Neural cell (in vitro differentiated cells): ENCODE data around the gene FSTL5.

Source experiments
- EP300 ChIP-seq: fragments of 450-650 bp; conservative IDR thresholded peaks from 2 replicates; pipeline ENCODE4 v1.6.1; 2014; ENCODE audit warnings: antibody characterized with exemption, mild to moderate bottlenecking, moderate library complexity; ENCODE audit not compliant: poor library complexity, severe bottlenecking
- EZH2 ChIP-seq: fragments of 200-600, 300-800 bp; shearing (Covaris generic), sonication (generic); IDR thresholded peaks from 2 replicates; pipeline ENCODE4 v1.6.1; 2014; ENCODE audit warnings: antibody characterized with exemption, low read length, borderline replicate concordance, mild to moderate bottlenecking; ENCODE audit not compliant: insufficient read depth, poor library complexity, severe bottlenecking
- POLR2AphosphoS5 ChIP-seq: IDR thresholded peaks from 2 replicates; pipeline ENCODE4 v1.6.1; 2012
- RAD21 ChIP-seq: fragments of 450-650 bp; conservative IDR thresholded peaks from 2 replicates; pipeline ENCODE4 v1.6.1; 2014; ENCODE audit warnings: antibody characterized with exemption, mild to moderate bottlenecking, moderate library complexity
- SMC3 ChIP-seq: fragments of 450-650 bp; conservative IDR thresholded peaks from 2 replicates; pipeline ENCODE4 v1.6.1; 2014; ENCODE audit warnings: antibody characterized with exemption, mild to moderate bottlenecking, moderate library complexity; ENCODE audit not compliant: poor library complexity
- TAF1 ChIP-seq: IDR thresholded peaks from 2 replicates; pipeline ENCODE4 v1.6.1; 2012; ENCODE audit warnings: low read depth
- TF ChIP-seq, protein P1 (sequence below): fragments of 450-650 bp; IDR thresholded peaks from 2 replicates; pipeline ENCODE4 v1.5.1; 2014; ENCODE audit warnings: antibody characterized with exemption, mild to moderate bottlenecking, moderate library complexity; ENCODE audit not compliant: poor library complexity, severe bottlenecking

GRCh38 chr4:161803171-161803570, 360.6 kb downstream of the FSTL5 start:
- TF ChIP-seq, protein P1, sequence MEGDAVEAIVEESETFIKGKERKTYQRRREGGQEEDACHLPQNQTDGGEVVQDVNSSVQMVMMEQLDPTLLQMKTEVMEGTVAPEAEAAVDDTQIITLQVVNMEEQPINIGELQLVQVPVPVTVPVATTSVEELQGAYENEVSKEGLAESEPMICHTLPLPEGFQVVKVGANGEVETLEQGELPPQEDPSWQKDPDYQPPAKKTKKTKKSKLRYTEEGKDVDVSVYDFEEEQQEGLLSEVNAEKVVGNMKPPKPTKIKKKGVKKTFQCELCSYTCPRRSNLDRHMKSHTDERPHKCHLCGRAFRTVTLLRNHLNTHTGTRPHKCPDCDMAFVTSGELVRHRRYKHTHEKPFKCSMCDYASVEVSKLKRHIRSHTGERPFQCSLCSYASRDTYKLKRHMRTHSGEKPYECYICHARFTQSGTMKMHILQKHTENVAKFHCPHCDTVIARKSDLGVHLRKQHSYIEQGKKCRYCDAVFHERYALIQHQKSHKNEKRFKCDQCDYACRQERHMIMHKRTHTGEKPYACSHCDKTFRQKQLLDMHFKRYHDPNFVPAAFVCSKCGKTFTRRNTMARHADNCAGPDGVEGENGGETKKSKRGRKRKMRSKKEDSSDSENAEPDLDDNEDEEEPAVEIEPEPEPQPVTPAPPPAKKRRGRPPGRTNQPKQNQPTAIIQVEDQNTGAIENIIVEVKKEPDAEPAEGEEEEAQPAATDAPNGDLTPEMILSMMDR = no peak
- TF ChIP-seq SMC3 (no peak), EP300 (no peak), EZH2 (no peak), RAD21 (no peak), POLR2AphosphoS5 (no peak), TAF1 (no peak)
